Type B pancreatic cell (in vitro differentiated cells): ENCODE results near the gene FAM3C. TPM values are rescaled to one million over a fixed set of nuclear protein-coding genes. Genes with fewer than 3 reads are reported as not detected.
"Not testable (repeated sequence)": the region's sequence is repeated elsewhere in the genome, so short reads cannot be mapped to it uniquely, and the experiment has no call there.

Experiments
- DNase-seq: peaks from one replicate; pipeline ENCODE4 v3.0.0; 2021; ENCODE audit warnings: mixed read lengths; ENCODE audit not compliant: unreplicated experiment; ENCODE audit errors: extremely low spot score
- H3K27ac Mint-ChIP-seq: 2 replicates; pipeline ENCODE4 v1.8.0; 2021; ENCODE audit warnings: mild to moderate bottlenecking, mixed read lengths
- H3K27me3 Mint-ChIP-seq: 2 replicates; pipeline ENCODE4 v1.8.0; 2021; ENCODE audit warnings: mixed read lengths
- H3K36me3 Mint-ChIP-seq: 2 replicates; pipeline ENCODE4 v1.8.0; 2021; ENCODE audit warnings: mixed read lengths
- H3K4me1 Mint-ChIP-seq: one replicate; pipeline ENCODE4 v1.8.0; 2021; ENCODE audit warnings: mixed read lengths; ENCODE audit not compliant: unreplicated experiment
- H3K4me3 Mint-ChIP-seq: 2 replicates; pipeline ENCODE4 v1.8.0; 2021; ENCODE audit warnings: mild to moderate bottlenecking, mixed read lengths
- H3K9me3 Mint-ChIP-seq: 2 replicates; pipeline ENCODE4 v1.8.0; 2021; ENCODE audit warnings: mixed read lengths
- long read RNA-seq: library from polyadenylated mRNA; unstranded; transcript quantifications from one replicate; pipeline ENCODE4 v2.0.0, GENCODE V29; 2020
- total RNA-seq: library from RNA; stranded (reverse); gene quantifications from 2 replicates; pipeline ENCODE4 v1.2.1, GENCODE V29; 2021; ENCODE audit warnings: low replicate concordance
- TF ChIP-seq, protein P1 (sequence below): fragments of 200-600 bp; sonication (generic); conservative IDR thresholded peaks from 2 replicates; pipeline ENCODE4 v1.5.0; 2021; ENCODE audit warnings: antibody characterized with exemption, mild to moderate bottlenecking

The FAM3C gene, protein sequence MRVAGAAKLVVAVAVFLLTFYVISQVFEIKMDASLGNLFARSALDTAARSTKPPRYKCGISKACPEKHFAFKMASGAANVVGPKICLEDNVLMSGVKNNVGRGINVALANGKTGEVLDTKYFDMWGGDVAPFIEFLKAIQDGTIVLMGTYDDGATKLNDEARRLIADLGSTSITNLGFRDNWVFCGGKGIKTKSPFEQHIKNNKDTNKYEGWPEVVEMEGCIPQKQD
- 73.9 and 146 TPM in 2 replicates for total RNA-seq
- long read RNA-seq, transcript FAM3C-201 (10 exons, 2,508 nt): major isoform, 9 of 36 reads
- long read RNA-seq, partial matches to known transcripts: 16 of 36 reads
- long read RNA-seq, other reads (novel, unspliced or antisense): 10 of 36 reads

DNA sequence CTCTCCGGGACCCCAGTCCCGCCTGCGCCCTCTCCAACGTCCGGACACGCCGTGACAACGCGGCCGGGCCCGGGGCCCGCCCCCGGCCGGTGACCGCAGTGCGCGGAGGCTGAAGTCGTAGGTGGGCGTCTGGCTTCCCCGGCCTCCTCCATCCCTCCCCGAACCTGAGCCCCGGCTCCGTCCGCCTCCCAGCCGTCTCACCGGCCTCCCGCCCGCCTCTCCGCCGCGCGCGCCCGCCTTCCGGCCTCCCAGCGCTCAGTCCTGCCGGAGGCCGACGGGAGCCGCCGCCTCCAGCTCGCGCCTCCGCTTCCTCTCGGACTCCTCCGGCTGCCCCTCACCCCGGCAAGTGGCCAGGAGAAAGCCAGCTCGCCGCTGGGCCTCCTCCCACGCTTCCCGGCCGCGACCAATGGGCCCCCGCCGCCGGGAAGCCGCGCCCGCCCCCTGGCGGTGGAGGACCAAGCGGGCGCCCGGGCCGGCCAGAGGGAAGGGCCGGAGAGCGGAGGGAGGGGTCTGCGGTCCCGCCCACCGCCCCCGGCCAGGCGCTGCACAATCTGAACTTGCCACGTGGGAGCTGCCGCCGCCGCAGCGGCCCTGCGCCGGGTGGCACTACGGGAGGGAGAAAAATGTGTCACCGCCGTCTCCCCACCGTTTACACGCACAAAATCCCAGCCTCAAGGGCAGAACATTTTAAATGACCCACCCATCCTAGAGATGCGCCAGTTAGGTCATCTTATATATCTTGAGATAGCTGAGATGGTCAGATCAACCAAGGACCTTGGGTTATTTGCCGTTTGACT is at the start of gene FAM3C:
FAM3C (minus strand) TSS at position 348 of the 797 bp plus-strand sequence. CDS start 13,339 bp downstream, outside the sequence.
- DNase-seq: peak; percentile 97
- TF ChIP-seq, protein P1, sequence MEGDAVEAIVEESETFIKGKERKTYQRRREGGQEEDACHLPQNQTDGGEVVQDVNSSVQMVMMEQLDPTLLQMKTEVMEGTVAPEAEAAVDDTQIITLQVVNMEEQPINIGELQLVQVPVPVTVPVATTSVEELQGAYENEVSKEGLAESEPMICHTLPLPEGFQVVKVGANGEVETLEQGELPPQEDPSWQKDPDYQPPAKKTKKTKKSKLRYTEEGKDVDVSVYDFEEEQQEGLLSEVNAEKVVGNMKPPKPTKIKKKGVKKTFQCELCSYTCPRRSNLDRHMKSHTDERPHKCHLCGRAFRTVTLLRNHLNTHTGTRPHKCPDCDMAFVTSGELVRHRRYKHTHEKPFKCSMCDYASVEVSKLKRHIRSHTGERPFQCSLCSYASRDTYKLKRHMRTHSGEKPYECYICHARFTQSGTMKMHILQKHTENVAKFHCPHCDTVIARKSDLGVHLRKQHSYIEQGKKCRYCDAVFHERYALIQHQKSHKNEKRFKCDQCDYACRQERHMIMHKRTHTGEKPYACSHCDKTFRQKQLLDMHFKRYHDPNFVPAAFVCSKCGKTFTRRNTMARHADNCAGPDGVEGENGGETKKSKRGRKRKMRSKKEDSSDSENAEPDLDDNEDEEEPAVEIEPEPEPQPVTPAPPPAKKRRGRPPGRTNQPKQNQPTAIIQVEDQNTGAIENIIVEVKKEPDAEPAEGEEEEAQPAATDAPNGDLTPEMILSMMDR: peak; percentile 98
- Mint-ChIP-seq H3K4me1 (peaks cover 17% of the 10 kb centered on the region), H3K27ac (peak within 1 kb of the TSS; percentile 65), H3K4me3 (peak within 1 kb of the TSS; percentile 92), H3K27me3 (no peaks in the 10 kb centered on the region), H3K36me3 (peaks cover 24% of the 10 kb centered on the region), H3K9me3 (no peaks in the 10 kb centered on the region)

DNA sequence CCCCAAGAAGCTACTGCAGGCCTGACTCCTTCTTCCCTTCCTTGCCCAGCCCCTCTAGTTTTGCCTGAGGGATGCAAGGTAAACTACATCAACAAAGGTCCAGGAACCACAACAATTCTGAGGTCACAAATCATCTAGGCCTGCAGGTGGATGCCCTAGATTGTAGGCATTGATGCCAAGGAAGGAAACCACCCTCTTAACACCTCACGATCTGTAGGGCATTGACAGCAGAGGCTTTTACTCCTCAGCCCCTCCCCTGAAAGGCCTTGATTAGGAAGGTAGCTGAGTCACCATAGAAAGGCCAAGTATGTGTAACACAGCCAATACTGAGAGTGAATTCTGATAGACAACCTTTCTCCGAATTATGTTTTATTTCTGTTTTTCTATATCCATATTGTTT is 46.7 kb upstream of the FAM3C start:
- Mint-ChIP-seq H3K9me3 (peaks cover 3% of the 10 kb centered on the region), H3K27ac (no peak overlapping the region), H3K27me3 (no peaks in the 10 kb centered on the region), H3K4me3 (no peak overlapping the region), H3K4me1 (peaks cover 10% of the 10 kb centered on the region), H3K36me3 (peaks cover 3% of the 10 kb centered on the region)
- TF ChIP-seq, protein P1: no peak
- no peak for DNase-seq

DNA sequence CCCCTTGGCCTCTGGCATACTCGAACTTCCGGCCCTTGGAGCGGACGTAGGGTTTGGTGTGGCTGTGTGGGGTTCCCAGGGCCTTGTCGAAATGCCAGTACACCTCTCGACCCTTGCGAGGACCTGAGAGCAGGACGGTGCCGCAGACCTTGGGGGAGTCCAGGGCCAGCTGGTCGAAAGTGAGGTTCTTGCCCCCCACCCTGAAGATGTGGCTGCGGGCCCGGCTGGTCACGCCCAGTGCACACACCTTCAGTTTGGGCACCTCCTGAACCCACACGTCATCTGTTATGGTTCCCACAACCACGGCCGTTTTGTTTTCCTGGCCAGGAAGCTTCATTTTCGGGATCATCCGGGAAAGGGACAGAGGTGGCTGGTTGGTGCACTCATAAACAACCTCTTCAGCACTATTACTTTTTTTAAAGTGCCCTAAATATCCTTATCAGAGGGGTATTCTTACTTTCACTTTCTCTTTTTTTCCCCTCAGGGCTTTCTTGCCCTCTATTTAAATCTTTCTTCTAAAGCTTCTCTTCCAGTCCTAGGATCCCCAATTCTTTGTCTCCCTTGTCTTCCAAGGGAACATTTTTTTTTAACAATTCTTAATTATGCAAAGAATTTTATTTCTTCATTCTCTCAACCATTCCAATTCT is 44.9 kb upstream of the FAM3C start:
- H3K27me3 Mint-ChIP-seq: no peaks in the 10 kb centered on the region
- peaks cover 4% of the 10 kb centered on the region for H3K36me3 Mint-ChIP-seq
- H3K27ac Mint-ChIP-seq: no peak overlapping the region
- TF ChIP-seq, protein P1: no peak
- H3K4me3 Mint-ChIP-seq: no peak overlapping the region
- DNase-seq: no peak
- peaks cover 4% of the 10 kb centered on the region for H3K9me3 Mint-ChIP-seq
- peaks cover 12% of the 10 kb centered on the region for H3K4me1 Mint-ChIP-seq

DNA sequence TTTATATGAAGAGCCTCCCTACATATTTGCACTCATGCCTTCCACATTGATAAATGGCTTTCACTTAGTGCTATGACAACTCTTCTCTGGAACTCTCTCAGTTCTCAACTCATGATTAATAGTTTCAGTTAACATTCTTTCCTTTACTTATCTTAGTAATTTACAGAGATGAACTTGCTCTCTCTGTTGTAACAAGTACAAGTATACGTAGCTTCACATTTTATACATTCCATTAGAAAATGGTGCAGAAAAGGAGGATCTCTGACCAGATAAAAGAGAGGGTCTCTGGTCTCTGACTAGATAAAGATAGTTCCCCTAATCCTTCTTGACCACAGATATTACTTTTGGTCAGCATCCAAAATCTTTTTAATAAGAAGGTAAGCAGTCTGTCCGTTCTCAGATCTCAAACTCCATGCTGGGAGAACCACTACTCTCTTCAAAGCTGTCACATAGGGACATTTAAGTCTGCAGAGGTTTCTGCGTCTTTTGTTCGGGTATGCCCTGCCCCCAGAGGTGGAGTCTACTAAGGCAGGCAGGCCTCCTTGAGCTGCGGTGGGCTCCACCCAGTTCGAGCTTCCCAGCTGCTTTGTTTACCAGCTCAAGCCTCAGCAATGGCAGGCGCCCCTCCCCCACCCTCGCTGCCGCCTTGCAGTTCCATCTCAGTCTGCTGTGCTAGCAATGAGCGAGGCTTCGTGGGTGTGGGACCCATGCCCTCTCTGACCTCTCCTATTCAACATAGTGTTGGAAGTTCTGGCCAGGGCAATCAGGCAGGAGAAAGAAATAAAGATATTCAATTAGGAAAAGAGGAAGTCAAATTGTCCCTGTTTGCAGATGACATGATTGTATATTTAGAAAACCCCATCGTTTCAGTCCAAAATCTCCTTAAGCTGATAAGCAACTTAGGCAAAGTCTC is 42.2 kb upstream of the FAM3C start:
- H3K27me3 Mint-ChIP-seq, H3K36me3 Mint-ChIP-seq, H3K9me3 Mint-ChIP-seq: not testable (repeated sequence)
- TF ChIP-seq, protein P1: peak; percentile 63
- peaks cover 12% of the 10 kb centered on the region for H3K4me1 Mint-ChIP-seq
- peak overlapping the region; percentile 83 for H3K4me3 Mint-ChIP-seq
- H3K27ac Mint-ChIP-seq: peak overlapping the region; percentile 96
- DNase-seq: peak; percentile 85

DNA sequence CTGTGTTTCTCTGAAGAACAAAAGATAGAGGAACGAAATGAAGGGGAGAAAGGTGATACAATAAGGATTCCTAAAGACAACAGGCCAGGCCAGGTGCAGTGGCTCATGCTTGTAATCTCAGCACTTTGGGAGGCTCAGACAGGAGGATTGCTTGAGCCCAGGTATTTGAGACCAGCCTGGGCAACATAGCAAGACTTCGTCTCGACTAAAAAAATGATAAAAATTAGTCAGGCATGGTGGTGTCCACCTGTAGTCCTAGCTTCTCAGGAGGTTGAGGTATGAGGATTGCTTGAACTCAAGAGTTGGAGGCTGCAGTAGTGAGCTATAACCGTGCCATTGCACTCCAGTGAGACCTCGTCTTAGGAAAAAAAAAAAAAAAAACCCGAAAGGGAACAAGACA is 41.4 kb upstream of the FAM3C start:
- peaks cover 12% of the 10 kb centered on the region for H3K4me1 Mint-ChIP-seq
- TF ChIP-seq, protein P1: no peak
- H3K4me3 Mint-ChIP-seq: no peak overlapping the region
- H3K36me3 Mint-ChIP-seq: peaks cover 4% of the 10 kb centered on the region
- peaks cover 4% of the 10 kb centered on the region for H3K9me3 Mint-ChIP-seq
- DNase-seq: no peak
- H3K27me3 Mint-ChIP-seq: no peaks in the 10 kb centered on the region
- peak overlapping the region; percentile 96 for H3K27ac Mint-ChIP-seq
